Stromal cell of bone marrow (primary cell): Measurements from ENCODE around the gene MARVELD2.
"Not testable (repeated sequence)": the region's sequence is repeated elsewhere in the genome, so short reads cannot be mapped to it uniquely, and the experiment has no call there.

Experiments used
- DNase-seq: peaks from one replicate; pipeline ENCODE4 v3.0.0-alpha.2; 2012; ENCODE audit warnings: low read depth

The MARVELD2 gene, protein sequence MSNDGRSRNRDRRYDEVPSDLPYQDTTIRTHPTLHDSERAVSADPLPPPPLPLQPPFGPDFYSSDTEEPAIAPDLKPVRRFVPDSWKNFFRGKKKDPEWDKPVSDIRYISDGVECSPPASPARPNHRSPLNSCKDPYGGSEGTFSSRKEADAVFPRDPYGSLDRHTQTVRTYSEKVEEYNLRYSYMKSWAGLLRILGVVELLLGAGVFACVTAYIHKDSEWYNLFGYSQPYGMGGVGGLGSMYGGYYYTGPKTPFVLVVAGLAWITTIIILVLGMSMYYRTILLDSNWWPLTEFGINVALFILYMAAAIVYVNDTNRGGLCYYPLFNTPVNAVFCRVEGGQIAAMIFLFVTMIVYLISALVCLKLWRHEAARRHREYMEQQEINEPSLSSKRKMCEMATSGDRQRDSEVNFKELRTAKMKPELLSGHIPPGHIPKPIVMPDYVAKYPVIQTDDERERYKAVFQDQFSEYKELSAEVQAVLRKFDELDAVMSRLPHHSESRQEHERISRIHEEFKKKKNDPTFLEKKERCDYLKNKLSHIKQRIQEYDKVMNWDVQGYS

DNA sequence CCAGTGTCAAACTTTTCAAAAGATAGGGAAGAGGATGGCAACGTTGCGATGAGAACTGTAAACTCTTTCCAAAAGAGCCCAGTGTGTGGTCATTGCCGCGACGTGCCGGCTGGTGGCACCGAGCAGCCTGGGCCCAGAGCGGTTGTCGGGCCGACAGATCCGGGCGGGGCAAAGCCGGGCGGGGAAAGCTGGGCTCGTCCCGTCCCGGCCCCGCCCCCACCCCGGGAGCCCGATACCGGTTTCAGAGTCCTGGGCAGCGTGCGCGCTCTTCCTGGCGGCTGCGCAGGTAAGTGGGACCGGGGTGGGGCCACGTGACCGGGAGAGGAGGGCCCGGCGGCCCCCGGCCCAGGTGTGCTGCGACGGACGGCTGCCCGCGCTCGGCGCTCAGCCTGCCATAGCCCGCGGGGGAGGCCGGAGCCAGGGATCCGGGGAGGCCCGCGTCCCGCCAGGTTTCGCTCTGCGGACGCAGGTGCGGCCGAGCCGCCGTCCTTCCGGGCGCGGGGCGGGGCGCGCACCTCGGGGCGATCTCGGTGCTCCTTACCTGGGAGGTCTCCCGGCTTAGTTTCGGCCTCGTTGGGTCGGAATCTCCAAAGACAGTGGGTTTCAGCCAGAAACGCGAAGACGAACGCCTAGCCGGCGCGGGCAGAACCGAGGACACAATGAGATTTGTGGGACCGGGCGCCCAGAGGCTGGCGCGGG is at the start of gene MARVELD2:
Gene MARVELD2 (plus strand): TSS at position 232 of the 699 bp plus-strand sequence. CDS start 4,270 bp downstream, outside the sequence.
- peak; percentile 16 for DNase-seq

DNA sequence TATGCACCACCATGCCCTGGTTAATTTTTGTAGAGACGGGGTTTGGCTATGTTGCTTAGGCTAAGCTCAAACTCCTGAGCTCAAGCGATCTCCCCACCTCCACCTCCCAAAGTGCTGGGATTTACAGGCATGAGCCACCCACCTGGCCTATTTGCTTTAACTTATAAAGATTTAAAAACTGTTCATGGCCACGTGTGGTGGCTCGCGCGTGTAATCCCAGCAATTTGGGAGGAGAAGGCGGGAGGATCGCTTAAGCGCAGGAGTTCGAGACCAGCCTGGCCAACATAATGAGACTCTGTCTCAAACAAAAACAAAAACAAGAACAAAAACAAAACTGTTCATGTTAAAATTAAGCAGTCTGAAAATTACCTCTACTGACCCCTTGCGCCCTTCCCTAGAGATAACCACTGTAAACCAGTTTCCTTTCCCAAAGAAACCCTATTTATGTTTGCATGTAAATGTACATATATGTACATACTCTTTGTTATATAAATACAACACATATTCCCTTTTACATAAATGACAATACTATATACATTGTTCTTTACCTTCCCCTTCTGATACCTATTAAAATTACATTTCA is 47.1 kb upstream of the MARVELD2 start:
- DNase-seq: no peak

DNA sequence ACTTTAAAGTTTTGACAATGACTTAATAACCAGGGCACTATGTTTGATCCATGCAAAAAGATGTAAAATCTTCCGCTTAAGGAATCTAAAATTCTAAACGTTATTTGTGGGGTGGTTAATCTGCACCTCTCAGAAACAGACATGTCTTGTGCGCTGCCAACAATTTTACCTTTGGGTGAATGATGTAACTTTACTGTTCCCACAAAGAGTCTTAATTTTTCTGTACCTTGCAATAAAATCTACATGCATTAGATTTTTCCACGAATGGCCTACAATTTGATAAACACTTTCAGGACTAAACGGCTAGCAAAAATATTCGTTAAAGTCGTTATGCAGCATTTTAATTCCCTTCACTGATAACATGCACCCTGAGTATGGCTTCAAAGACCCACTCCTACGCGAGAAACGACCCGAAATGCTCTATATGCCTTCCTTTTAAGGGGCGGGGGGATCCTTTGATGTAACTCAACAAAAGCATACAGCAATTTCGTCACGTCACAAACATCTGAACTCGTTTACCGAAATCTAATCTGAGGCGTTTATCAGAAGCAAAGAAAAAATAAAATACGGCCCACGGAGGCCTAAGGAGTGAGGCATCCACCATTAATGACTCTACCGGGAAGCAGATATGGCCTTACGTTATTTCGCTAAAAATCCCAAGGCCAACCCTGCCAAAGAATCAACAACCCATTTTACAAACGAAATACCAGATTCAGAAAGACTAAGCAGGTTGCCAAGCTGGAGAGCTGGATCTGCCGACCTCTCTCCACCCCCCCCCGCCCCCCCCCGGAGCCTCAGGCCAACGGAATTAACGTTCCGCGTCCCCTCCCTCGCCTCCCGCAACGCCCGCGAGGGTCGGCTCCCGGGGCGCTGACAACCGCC is 46.2 kb upstream of the MARVELD2 start:
- DNase-seq: peak; percentile 6

DNA sequence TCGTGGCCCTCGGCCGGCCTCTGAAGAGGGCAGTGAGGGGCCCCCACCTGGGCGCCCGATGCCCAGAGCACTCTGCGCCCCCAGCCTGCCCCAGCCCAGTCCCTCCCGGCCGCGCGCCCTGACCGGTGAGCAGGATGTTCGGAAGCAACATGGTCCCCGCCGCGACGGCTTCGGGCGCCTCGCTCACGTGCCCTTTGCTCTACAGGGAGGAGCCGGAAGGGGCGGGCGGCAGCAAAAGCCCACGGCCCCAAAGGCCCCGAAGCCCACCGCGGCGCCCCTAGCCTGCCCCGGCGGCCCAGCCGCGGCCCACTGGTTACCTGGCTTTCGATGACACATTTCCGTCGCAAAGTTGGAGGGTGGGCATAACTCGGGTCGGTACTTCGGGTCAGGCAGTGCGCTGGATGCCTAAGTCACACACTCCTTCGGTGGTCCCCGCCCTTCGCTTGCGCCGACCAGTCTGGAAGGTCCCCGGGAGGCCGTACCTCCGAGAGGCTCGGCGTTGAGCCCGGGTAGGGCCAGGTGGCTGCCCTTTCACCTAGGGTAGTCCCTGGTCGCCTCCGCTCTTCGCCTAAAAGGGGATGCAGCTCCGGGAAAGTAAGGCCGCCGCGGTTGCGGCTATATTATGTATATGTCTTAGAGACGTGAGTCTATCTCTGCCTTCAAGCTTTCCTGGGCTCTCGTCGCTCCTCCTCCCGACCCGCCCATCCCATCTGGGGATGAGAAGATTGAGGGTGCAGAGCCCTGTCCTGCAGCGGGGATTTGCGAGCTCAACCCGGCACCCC is 45.4 kb upstream of the MARVELD2 start, which contains the start of the genes AK6, RAD17 and TAF9:
Gene AK6 (minus strand): TSS at position 181 of the 782 bp plus-strand sequence. CDS start 30 bp downstream, at position 151.
Gene RAD17 (plus strand): TSS at position 479 of the 782 bp plus-strand sequence. CDS start 2,391 bp downstream, outside the sequence.
Gene TAF9 (minus strand): TSS at position 181 of the 782 bp plus-strand sequence. CDS start 3,783 bp downstream, outside the sequence.
- DNase-seq: peak; percentile 76

DNA sequence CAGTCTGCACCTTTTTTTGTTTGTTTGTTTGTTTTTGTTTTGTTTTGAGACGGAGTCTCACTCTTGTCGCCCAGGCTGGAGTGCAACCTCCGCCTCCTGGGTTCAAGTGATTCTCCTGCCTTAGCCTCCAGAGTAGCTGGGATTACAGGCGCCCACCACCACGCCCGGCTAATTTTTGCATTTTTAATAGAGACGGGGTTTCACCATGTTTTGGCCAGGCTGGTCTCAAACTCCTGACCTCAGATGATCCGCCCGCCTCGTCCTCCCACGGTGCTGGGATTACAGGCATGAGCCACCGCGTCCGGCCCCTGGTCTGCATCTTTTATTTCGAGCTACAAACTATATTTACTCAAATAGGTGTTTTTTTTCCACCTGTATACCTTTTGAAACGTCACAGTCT is 44.6 kb upstream of the MARVELD2 start:
- DNase-seq: not testable (repeated sequence)

DNA sequence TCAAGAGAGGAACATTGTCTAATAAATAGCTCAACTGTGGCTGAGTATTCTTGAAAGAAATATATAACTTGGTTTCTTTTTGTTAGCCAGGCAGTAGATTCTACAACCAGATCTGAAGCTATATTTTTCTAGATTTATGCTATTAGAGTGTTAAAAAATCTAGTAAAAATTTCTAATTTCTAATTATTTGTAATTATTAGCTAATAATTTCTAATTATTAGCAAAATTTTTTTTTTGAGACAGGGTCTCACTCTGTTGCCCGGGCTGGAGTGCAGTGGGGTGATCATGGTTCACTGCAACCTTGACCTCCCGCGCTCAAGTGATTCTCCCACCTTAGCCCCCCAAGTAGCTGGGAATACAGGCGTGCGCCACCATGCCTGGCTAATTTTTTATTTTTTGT is 42.5 kb upstream of the MARVELD2 start:
- DNase-seq: no peak

DNA sequence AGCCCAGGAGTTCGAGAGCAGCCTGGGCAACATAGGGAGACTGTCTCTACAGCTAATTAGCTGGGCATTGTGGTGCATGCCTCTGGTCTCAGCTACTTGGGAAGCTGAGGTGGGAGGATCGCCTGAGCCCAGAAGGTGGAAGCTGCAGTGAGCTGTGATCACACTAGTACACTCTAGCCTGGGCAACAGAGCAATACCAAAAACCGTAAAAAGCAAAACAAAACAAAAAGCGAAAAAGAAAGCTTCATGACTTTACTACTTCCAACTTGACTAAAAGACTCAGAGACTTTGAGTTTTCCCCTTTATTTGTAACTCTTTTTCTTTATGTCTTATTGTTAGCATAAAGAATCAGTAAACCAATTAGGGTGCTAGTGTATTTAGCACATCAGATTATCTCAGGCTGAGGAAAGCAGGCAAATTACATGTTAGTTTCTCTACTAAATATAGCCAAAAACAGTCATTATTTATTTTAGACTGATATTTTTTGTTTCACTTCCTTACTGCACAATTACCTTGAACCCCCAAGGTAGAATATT is 39.9 kb upstream of the MARVELD2 start:
- no peak for DNase-seq

DNA sequence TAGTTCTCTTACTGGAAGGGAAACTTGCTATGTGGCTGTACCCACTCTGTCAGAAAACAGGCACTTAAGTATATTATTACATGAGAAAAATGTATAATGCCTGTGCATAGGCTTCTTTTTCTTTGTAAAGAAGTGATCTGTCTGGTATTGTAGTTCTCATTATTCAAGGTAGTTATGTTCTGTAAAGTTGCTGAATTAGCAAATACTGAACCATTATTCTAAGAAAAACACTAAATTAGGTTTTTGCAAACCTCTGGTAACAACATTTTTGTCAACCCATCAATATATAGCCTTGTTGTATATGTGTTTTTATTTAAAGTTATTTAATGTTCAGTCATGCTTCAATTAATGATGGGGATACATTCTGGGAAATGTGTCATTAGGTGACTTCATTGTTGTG is 36.5 kb upstream of the MARVELD2 start:
- DNase-seq: no peak

DNA sequence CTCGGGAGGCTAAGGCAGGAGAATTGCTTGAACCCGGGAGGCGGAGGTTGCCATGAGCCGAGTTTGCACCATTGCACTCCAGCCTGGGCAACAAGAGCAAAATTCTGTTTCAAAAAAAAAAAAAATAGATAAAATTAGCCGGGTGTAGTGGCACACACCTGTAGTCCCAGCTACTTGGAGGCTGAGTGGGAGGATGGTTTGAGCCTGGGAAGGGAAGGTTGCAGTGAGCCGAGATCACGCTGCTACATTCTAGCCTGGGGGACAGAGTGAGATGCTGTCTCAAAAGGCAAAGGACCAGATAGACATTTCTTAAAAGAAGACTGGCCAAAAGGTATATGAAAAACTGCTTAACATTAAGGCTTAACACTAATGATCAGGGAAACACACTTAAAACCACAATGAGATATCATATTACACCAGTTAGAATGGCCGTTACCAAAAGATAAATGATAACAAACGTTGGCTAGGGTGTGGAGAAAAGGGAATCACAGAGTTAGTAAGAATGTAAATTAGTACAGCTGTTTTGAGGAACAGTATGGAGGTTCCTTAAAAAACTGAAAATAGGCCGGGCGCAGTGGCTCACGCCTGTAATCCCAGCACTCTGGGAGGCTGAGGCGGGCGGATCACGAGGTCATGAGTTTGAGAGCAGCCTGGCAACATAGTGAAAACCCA is 10.1 kb upstream of the MARVELD2 start:
- no peak for DNase-seq

DNA sequence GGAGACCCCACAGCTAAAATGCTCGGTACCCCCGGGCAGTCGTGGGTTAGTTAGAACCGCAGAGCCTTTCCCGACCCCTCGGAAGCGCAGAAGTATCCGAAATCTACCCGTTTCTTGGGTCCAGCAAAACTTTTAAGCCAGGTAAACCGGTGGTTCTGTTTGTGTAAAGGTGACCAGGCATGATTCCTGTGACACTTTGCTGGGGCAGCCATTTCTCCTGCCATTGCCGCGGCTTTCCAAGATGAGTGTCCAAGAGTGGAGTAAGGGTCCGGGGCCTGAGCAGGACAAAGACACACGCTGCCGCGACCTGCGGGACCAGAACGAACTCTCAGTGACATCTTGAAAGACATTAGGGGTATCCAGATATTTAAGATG is 655 bp downstream of the MARVELD2 start:
- no peak for DNase-seq

DNA sequence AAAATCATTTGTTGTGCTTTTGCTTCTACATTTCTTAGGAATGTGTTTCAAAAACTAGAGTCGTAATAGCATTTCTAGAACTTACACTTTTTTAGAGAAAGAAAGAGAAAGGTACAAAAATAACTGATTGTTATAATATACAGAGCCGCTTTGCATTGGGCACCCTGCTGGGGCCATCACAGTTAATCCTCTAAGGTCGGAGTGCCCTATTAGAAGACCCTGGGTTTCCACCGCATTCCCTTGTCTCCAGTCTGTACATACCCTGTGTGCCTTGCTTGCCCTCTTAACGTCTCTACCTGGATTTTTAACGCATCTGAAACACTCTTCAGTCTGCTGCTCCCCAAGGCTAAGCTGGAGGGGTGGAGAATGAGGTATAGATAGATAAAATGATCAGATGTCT is 1.3 kb downstream of the MARVELD2 start:
- DNase-seq: no peak

DNA sequence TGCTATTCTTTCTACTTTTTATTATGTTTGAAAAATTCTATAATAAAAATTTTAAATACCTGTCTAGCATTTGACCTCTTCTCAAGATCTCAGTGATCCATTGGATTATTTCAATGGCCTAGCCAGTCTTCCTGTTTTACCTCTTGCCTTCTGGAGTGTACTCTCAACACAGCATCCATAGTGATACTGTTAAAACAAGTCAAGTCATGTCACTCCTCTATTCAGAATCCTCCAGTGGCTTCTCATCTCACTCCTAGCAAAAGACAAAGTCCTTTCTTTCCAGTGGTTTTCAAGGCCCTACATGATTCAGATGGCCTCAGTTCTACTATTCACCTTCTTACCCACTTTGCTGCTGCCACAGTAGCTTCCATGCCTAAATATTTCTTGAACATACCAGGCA is 1.8 kb downstream of the MARVELD2 start:
- DNase-seq: no peak

DNA sequence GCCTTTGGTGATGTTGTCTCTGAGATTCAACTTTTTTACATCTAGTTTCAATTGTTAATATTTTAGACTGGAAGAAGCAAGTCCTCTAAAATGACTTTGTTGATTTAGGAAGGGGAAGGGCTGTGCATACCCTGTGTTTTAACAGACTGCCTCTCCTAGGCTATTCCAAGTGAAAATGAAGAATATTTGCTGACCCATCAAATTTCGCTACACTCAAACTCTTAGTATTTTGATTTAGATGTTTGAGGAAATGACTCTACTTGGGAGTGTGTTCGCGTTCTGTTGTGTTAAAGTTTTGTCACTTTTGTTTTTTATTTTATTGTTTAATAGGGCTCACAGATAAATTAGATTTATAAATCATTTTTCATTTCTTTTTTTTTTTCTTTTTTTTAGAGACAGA is 3.6 kb downstream of the MARVELD2 start:
- no peak for DNase-seq

DNA sequence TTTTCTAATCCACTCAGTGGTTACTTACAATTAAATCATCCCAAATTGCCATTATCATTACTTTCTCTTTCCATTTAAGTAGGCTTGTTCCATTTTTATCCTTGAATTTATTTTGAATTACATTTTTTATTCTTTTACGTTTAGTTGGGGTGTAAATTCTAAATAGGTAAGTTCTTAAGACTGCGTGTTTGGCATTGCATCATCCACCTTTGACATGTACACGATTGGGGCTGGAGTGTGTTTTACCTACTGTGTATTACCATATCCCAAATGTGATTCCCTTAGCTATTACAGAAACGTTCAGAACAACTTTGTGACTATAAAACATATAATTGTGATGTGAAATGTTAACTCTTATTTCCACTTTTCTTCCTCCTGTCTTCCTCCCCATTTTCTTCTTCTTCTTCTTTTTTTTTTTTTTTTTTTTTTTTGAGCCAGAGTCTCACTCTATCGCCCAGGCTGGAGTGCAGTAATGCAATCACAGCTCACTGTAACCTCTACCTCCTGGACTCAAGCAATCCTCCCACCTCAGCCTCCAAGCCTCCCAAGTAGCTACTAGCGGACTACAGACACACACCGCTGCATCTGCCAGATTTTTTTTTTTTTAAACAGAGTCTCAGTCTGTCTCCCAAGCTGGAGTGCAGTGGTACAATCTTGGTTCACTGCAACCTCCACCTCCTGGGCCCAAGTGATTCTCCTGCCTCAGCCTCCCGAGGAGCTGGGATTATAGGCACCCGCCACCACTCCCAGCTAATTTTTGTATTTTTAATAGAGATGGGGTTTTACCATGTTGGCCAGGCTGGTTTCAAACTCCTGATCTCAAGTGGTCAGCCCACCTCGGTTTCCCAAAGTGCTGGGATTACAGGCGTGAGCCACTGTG is 16.7 kb downstream of the MARVELD2 start:
- no peak for DNase-seq

DNA sequence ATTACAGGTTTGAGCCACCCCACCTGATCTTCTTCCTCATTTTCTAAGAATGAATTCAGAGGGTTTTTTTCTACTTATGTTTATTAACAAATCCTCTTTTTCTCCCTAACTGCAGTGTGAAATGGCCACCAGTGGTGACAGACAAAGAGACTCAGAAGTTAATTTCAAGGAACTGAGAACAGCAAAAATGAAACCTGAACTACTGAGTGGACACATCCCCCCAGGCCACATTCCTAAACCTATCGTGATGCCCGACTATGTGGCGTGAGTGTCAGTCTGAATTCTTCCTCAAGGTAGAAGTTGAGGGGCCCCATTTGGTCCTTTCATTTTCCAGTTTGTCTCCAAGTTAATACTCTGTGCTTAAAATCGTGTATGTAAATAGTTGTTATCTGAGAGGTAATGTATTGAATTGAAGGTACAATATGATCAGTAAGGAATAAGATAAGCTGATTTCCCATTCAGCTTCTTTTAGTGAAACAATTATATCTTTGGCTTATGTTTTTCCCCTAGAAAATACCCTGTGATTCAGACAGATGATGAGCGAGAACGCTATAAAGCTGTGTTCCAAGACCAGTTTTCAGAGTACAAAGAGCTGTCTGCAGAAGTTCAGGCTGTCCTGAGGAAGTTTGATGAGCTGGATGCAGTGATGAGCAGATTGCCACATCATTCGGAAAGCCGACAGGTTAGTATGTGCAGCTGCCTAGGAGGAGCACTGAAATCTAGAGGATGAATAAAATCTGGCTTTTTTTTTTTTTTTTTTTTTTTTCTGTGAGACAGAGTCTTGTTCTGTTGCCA is 17.7 kb downstream of the MARVELD2 start:
- no peak for DNase-seq

DNA sequence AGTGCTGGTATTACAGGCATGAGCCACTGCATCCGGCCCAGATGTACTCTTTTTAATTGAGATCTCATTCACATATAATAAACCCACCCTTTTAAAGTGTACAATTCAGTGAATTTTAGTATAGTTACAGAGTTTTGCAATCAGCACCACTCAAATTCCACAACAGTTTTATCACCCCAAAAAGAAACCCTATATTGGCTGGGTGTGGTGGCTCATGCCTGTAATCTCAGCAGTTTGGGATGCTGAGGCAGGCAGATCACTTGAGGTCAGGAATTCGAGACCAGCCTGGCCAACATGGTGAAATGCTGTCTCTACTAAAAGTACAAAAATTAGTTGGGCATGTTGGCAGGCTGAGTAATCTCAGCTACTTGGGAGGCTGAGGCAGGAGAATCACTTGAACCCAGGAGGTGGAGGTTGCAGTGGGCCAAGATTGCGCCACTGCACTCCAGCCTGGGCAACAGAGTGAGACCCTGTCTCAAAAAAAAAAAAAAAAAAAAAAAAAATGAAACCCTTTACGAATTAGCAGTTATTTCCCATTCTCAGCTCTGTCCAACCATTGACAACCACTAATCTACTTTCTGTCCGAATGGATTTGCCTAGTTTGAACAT is 20.5 kb downstream of the MARVELD2 start:
- DNase-seq: not testable (repeated sequence)

DNA sequence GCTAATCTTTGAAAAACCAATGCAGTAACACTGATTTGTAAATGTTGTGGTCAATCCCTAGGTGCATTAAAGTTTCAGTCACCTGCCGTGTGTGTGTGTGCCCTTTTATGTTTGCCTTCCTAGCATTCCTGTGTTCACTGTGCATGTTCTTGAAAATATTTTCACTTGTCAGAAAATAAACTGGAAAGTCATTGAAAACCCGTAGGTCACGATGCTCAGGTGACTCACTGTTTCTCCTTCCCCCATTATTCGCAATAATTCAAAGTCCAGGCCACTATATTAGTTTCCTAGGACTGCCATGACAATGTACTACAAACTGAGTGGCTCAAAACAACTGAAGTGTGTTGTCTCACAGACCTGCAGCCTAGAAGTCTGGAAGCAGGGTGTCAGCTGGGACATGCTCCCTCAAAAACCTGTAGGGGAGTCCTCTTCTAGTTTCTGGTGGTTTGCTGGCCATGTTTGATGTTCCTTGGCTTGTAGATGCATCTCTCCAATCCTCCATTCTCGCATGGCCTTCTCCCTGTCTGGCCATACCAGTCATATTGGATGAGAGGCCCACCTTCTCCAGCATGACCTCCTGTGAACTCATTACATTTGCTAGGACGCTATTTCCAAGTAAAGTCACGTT is 29.3 kb downstream of the MARVELD2 start:
- no peak for DNase-seq
